Middle frontal gyrus (tissue), 1 donor: ENCODE results near the gene SAMD3.
"Not testable (repeated sequence)": the region's sequence is repeated elsewhere in the genome, so short reads cannot be mapped to it uniquely, and the experiment has no call there.

Source experiments
- DNase-seq: peaks from one replicate; pipeline ENCODE4 v3.0.0-alpha.2; 2015; ENCODE audit warnings: low spot score; ENCODE audit errors: extremely low spot score

The SAMD3 gene

GRCh38 chr6:130222775-130223174 lies at the start of gene SAMD3:
Gene SAMD3, minus strand, starts transcription at chr6:130222951. Its CDS starts 7,678 bp downstream, at chr6:130215273.
- no peak for DNase-seq

GRCh38 chr6:130269969-130270635 lies 47.4 kb upstream of the SAMD3 start:
- DNase-seq = no peak

GRCh38 chr6:130265553-130265952 lies 42.8 kb upstream of the SAMD3 start:
- DNase-seq = not testable (repeated sequence)

- DNase-seq = no peak
Measured at GRCh38 chr6:130262008-130262407, 39.3 kb upstream of the SAMD3 start.

GRCh38 chr6:130261558-130261957 lies 38.8 kb upstream of the SAMD3 start:
- DNase-seq = not testable (repeated sequence)

- DNase-seq = not testable (repeated sequence)
Measured at GRCh38 chr6:130260614-130261241, 38.0 kb upstream of the SAMD3 start.

GRCh38 chr6:130260050-130260462 lies 37.3 kb upstream of the SAMD3 start:
- not testable (repeated sequence) for DNase-seq

GRCh38 chr6:130259557-130259956 lies 36.8 kb upstream of the SAMD3 start:
- no peak for DNase-seq

- DNase-seq = no peak
Measured at GRCh38 chr6:130259140-130259539, 36.4 kb upstream of the SAMD3 start.

GRCh38 chr6:130252527-130253237 lies 29.9 kb upstream of the SAMD3 start:
- DNase-seq = no peak

GRCh38 chr6:130245267-130245666 lies 22.5 kb upstream of the SAMD3 start:
- no peak for DNase-seq

- no peak for DNase-seq
Measured at GRCh38 chr6:130244728-130245127, 22.0 kb upstream of the SAMD3 start.

- no peak for DNase-seq
Measured at GRCh38 chr6:130240232-130240631, 17.5 kb upstream of the SAMD3 start.

- DNase-seq = no peak
Measured at GRCh38 chr6:130239755-130240154, 17.0 kb upstream of the SAMD3 start.

- DNase-seq = no peak
Measured at GRCh38 chr6:130233330-130233729, 10.6 kb upstream of the SAMD3 start.

GRCh38 chr6:130230531-130230930 lies 7.8 kb upstream of the SAMD3 start:
- DNase-seq = not testable (repeated sequence)

- DNase-seq = no peak
Measured at GRCh38 chr6:130229645-130230044, 6.9 kb upstream of the SAMD3 start.

GRCh38 chr6:130223508-130223907 lies 757 bp upstream of the SAMD3 start:
- DNase-seq = no peak

- no peak for DNase-seq
Measured at GRCh38 chr6:130218134-130218533, 4.6 kb downstream of the SAMD3 start.

GRCh38 chr6:130216620-130217019 lies 6.1 kb downstream of the SAMD3 start:
- DNase-seq = no peak

- no peak for DNase-seq
Measured at GRCh38 chr6:130215526-130215925, 7.2 kb downstream of the SAMD3 start.

GRCh38 chr6:130212215-130212874 lies 10.4 kb downstream of the SAMD3 start:
- no peak for DNase-seq
